Measurements from ENCODE around the gene ATP6V1G2.

DNA sequence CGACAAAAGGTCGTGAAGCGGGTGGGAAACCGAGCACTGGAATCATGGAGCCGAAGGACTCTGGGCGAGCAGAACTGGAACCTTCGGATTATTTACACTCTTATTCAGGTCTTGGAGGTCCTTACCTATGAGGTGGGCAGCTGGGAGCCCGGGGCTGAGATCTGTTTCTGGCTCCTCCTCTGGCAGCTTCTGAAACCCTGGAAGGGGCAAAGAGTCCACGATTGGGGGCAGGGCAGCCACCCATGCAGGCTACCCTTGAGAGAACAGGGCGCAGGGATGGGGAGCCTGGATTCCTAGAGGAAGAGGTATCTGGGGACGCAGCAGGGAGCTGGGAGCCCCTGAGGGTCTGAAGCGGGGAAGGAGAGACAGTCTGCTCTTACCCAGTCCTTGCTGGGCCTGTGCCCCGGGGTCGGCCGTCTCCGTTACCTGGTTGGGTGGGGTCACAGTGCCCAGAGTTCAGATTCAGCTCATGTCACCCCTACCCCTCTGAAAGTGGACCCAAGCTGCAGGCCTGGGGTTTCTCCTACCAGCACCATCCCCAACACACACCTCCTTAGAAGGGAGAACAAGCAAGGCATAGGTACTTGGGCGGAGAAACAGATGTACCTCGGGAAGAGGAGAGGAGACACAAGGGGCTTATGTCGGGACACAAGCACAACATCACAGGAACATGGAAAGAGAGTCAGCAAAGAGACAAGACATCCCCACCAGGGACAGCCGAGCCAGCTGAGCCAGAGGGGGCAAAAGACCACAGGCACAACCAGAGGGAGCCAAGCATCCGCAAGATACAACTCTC, 35.2 kb upstream of the ATP6V1G2 start:
- TF ChIP-seq POLR2A (IDR thresholded peaks at IDR 0.05; ENCODE audit: low read depth, low read length) (no peak), POLR2AphosphoS5 (IDR thresholded peaks at IDR 0.05; ENCODE audit: low read depth, low read length) (no peak), TAF1 (IDR thresholded peaks at IDR 0.05; ENCODE audit: borderline replicate concordance, low read depth, low read length) (no peak)

Data from GM12892 (cell line).